Measurements from ENCODE around the gene ALDH5A1.

The ALDH5A1 gene

DNA sequence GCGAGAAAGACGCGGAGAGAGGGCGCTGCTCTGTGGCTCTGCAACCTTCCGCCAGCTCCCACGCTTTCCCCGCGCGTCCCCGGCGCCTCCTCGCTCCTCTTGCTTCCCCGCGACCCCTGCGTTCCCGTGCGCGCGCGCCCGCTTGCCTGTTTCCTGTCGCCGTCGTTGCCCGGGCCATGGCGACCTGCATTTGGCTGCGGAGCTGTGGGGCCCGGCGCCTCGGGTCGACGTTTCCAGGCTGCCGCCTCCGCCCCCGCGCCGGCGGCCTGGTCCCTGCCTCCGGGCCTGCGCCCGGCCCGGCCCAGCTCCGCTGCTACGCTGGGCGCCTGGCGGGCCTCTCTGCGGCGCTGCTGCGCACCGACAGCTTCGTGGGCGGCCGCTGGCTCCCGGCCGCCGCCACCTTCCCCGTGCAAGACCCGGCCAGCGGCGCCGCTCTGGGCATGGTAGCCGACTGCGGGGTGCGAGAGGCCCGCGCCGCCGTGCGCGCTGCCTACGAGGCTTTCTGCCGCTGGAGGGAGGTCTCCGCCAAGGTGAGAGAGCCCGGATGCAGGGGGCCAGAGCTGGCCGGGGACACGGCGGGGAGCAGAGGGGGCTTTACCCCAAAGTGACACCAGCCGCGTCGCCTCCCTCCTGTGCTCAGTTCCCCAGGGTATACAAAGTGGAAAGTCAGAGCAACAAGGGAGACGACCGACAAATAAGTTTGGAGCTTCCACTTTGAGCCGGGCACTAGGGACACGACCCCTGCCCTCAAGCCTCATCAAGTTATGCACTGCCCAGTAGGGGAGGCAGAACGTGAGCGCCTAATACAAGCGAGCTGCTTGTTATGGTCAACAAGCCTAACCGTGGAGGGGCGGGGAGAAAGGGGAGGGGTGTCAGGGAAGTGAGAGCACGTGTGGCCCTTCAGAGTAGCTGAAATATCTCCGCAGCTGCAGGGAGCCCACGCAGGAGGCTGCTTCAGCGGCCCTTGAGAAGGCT is at the start of gene ALDH5A1:
TSS of gene ALDH5A1 (plus strand) at position 149 of the 975 bp plus-strand sequence. CDS start at position 177, 28 bp downstream.
- DNase-seq, result peak; percentile 73

DNA sequence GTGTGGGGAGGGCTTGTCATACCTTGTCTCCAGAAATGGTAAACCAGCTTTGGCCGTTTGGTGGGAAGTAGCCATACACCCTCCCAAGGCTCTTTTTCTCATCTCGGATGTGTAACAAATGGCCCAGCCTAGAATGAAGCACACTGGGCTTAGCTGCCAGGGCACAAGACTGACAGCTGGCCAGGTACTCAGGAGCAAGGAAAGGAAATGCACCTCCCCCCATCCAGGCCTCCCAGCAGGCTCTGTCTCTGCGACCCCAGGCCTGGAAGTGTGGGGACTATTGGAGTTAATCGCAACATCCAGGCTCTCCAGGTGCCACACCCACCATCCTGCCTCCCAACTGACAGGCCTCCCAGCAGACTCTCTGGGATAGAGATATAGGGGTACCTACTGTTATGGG is 49.1 kb upstream of the ALDH5A1 start:
- DNase-seq, result no peak

DNA sequence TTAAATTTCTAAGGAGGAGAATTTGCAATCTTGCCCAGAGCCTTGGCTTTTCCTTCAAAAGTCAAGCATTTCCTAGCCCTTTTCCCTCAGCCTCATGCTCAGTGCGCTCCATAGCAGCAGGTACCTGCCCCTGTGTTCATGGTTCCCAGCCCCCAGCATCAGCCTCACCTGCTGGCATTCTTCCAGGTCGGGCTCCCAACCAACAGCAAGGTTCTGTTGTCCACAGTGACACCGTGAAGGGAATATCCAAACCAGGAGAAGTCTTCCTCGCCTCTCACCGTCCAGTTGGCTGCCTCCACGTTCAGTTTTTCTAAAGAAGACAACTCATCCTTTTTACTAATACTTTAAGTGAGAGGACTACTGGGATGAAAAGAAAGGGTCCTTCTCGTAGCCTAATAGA is 48.1 kb upstream of the ALDH5A1 start:
- DNase-seq, result no peak

DNA sequence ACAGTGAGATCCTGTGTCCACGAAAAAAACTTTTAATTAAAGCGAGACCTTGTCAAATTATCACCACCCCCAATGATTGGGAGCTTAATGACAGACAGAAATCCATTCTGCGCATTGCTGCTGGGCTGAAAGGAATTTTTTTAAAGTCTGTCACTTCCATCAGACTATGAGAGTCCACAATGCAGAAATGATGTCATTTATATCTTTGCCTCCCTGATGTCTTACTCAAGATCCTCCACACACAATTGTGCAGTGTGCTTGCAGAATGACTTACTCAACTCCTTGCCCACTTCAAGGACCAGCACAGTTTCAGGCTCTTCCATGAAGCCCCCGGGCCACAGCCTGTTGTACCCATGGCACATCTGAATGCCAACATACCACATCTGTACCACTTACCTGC is 46.4 kb upstream of the ALDH5A1 start:
- no peak for DNase-seq

DNA sequence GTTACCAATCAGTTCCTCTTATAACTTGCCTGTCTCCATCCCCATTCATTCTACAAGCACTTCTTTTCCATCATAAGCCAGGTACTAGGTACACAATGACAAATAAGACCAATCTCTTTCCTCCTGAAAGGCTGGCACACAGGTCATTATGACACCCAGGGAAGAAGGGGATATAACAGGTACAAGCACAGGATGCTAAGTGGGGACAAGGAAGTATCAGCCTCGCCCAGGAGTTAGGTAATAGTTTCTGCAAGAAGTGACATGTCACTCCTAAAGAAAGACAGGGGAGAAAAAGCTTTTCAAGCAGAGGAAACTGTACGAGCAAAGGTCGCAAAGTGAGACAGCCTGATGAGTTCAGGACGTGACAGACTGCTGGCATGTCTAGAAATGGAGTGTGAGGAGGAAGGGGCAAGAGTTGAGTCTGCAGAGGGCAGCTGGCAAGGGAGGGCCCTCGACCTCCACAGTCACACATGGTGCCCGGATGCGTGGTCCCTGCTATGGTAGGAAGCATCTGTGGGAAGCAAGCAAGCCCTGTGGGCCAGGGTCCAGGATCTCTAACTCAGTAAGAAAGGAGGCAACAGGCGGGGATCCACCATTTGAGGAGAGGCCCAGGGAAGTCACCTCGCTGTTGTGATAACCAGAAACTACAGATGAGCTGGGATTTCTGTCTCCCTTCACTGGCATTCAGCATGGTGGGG is 45.8 kb upstream of the ALDH5A1 start:
- DNase-seq, result no peak

DNA sequence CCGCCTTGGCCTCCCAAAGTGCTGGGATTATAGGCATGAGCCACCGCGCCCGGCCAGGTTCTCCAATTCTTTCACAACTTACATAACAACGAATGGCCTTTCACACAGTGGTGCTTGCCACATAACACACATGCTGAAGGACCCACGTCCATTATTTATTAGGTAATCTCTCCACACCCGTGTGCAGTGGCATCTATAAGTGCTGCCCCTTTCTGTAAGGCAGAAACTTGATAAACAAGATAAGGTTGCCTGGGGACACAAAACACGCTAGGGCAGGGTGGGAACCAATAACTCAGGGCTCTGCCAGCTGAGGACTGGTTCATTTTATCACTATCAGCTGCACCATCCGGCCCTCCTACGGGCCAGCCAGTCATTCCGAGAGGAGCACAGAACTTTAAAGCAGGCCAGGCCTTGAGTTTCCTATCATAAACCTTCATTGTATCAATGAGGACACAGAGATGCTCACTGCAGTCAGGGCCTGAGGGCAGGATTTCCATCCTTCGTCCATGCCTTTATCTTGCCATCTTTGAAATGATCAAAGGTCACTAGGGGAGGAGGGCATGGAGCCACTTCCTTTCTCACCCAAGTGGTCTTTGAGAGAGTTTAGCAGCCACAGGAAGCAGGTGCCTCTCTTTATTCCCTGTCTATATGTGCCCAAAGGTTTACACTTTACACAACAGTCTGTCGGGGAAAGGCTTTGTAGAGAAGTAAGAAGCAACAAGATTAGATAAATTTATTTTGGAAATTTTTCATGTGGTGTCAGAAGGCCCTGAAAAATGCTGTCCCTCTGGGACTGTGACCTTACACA is 43.0 kb upstream of the ALDH5A1 start:
- DNase-seq, result no peak

DNA sequence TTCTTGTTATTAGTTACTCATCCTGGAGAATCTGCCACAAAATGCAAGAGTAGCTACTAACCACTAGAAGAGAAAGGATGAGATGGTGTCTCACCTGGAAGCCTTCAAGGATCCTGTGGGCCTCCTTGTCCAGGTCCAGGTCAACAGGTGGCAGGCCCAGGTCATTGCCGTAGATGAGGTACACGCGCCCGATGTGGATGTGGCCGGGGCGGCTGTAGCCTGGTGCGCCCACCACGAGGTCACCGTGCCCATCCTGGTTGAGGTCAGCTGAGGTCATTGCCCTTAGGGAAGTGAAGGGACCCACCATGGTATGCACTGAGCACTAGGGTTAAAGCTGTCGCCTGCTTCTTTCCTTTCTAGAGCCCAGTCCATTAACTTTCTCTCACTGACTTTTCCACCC is 40.8 kb upstream of the ALDH5A1 start:
- no peak for DNase-seq

DNA sequence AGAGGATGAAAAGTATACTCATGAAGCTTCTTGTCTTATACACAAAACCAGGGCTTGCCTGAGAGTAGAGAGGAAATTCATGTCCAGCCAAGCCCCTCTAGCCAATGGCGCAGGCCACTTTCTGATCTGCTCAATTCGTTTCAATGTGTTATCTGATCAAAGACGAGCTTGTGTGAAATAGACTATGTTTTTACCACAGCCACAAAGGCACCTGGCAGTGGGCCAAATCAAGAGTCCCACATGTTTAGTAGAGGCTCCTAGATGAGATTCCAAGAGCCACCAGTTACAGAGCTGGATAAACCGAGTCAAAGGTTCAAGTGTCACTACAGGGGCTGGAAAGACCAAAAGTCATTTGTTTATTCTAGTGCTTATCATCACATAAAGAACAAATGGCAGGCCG is 40.3 kb upstream of the ALDH5A1 start:
- no peak for DNase-seq

DNA sequence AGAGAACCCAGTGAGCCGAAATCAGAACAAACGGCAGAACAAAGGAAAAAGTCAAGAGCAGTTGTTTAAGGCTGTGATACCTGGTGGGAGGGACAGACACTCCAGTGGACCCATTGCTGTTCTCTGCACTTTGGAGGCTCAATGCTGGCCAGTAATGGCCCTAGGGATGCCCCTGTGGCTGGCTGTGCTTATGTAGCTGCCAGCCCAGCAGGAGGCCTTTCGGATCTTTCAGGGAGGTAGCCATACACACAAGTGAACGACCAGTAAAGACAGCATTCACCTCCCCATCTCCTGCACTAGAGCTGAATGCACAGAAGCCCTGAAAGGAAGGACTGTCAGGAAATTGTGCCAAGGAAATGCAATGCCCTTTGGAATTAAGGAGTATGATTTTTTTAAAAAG is 39.7 kb upstream of the ALDH5A1 start:
- no peak for DNase-seq

DNA sequence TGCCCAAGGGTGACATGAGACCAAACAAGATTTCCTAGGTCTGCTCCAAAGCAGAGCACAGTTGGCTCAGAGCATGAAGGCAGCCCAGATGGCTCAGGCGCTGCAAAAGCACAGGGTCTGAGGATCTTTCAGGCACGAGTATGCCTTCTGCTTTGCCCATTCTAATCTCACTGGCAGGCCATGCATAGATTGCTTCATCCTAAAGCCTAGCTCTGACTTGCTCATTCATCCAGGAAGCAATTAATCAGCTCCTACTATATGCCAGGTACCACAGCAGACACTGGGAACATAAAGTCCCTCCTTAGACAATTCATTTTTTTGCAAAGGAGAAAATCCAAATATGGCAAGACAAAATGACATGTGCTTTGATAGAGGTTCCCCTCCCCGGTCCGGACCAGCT is 36.6 kb upstream of the ALDH5A1 start:
- DNase-seq, result no peak

DNA sequence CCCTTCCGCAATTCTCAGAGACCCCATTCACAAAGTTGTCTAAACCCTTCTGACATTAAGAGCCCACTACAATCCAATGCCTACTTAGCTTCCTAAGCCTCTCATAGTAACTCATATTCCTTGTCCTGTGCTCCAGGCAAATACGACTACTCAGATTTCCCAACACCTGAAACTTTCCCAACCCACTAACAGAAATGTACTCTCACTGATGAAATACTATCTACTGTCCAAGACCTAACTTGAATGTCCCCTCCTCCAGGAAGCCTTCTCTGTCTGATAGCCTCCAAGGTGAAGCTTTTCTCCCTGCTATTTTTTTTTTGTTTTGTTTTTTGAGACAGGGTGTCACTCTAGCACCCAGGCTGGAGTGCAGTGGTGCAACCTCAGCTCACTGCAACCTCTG is 35.8 kb upstream of the ALDH5A1 start:
- no peak for DNase-seq

DNA sequence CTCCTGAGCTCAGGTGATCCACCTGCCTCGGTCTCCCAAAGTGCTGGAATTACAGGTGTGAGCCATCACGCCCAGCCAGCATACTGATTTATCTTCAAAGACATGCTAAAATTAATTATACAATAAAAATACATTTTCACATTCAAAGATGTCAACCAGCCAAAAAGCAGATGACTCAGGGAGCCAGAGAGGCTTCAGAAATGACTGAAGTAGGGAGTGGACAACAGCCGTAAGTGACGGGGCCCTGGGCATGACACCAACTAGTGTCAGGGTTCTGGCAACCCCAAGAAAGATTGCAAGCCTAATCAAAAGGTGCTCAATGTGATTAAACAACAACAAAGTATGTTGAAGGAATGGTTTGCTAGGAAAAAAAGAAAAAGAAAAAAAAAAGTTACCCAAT is 33.8 kb upstream of the ALDH5A1 start:
- no peak for DNase-seq

DNA sequence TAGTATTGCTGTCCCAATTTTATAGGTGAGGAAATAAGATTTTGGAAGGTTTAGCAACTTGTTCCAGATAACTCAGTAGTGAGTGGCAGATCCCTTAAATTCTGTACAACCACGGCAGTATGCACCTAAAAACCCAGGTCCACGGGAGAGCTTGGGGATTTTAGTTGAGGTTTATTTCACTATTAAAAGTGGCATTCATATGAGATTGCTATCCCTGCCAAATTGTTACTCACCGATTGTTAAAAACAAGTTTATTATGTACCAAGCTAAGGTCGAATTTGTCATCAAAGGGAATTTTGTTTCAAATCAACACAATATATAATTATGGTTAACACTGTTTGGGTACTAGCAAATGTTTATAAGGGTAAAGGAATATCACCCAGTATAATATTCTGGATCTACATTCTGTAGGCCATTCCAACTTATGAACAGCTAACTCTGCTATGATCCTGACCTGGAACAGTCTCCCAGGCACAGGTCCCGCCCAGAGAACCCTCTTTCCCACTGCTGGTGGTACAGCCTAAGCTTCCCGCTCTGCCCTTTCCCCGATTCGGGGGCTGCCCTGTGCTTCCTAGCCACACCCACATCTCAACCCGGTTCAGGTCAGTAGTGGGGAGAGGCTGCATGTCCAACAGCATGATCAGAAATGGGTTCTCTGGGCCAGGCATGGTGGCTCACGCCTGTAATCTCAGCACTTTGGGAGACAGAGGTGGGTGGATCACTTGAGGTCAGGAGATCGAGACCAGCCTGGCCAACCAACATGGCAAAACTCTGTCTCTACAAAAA is 30.3 kb upstream of the ALDH5A1 start:
- no peak for DNase-seq

DNA sequence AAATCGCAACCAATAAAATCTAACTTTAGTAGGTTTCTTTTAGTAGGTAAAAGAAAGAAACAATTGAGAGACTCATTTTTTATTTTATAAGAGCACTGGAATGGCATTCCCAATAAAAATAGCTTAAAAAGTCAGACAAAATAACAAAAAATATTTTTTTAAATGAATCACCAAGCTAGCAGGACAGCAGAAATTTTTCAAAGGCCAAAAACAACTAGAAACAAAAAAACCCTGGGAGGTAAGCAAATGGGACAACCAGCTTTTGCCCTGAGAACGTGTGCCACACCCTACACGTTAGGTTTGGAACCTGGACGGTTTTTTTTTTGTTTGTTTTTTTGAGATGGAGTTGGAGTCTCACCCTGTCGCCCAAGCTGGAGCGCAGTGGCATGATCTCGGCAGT is 25.0 kb upstream of the ALDH5A1 start:
- DNase-seq, result no peak

DNA sequence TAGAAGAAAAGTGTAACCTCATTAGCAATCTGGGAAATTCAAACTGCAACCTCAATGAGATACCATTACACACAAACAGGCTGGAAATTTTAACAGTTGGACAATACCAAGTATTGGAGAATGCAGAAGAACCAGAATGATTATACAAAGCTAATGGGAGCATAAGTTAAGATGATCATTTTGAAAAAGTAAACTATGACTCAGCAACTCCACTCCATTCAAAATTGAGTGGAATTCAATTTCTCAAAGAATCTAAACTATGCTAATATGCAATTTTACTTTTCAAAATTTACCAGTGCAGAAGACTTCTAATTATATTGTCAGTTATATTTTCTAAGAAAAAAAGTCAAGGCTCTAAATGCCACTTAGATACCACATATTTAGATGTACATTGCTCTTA is 22.6 kb upstream of the ALDH5A1 start:
- no peak for DNase-seq

DNA sequence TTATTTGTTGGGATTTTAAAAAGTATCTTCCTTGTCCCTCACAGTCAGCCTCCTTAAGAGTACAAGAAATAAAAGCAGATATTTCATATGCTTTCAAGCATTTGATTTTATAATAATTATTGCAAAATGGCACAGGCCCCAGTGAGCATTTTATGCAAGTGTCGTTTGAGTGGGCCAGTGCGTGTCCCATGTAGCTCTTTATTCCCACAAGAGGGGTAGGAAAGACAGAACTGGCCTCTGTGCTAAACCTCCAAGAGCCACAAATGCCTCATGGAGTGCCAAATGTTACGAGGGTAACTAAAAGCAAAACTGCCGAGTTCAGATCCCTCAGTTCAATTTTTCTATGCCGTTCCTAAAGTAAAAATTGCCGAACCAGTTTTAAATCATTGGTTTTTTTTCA is 18.1 kb upstream of the ALDH5A1 start:
- no peak for DNase-seq

DNA sequence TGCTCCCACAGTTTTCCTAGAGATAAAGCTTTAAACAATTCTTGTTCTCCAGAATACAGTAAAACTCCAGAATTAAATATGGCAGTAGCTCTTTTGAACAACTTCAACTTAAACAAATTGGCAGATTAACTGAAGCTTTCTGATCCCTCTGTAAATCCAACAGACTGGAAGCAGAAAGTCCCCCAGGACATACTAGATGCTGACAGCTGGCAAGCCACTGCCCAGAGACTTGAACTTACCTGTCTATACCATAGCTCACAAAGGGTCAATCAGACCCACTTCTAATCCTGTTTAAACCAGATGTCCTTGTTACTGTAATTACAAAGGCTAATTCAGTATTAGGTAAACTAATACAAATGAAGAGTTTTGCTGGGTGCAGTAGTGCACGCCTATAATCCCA is 17.7 kb upstream of the ALDH5A1 start:
- no peak for DNase-seq

DNA sequence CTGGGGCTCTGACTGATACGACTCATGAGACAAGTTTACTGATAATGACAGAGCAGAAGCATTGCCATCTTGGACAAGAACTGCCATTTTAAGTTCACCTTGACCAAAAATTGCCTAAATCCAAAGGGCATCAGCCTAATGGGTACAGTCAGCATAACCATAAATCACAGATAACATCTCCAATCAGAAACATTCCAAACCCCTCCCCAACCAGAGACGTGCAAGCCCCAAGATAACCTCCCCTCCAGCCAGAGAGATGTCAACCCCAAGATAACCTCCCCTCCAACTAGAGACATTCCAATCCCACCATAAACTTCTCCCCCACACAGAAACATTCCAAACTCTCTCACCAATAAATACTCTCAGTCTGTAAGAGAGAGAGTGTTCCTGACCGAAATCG is 15.9 kb upstream of the ALDH5A1 start:
- no peak for DNase-seq

DNA sequence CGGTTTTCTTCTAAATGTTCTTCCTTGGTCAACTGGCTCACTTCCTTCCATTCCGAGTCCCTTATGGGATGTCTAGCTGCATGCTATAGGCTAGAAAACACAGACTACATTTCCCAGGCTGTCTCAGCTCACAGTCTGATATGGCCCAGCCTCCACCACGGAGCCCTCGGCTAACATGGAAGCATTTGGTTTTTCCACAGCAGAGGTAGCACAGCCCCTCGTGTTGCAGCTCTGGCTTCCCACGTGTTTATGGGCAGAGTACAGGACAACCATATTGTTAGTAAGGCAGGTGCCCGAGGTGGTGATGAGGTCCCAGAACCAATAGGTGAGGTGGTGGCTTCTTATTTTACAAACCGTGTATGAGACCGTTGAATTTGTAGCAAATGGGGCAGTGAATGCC is 14.1 kb upstream of the ALDH5A1 start:
- DNase-seq, result no peak

DNA sequence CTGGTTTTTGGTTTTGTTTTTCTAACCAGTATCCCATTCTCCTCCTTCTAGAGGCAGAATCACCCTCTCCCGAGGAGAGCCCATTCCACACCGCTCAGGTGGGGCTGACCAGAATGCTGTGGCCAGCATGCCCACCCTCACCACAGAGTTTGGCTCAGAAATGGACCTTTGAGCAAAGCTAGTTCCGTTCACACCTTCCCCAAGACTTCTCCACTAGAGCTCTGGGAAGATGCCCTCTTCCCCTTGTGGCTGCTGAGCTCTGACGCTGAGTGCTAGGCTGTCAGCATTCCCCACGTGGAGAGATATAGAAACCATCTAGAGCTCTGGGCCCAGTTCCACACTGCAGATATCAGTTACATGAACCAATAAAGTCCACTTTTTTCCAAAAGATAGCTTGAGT is 13.3 kb upstream of the ALDH5A1 start:
- DNase-seq, result no peak

DNA sequence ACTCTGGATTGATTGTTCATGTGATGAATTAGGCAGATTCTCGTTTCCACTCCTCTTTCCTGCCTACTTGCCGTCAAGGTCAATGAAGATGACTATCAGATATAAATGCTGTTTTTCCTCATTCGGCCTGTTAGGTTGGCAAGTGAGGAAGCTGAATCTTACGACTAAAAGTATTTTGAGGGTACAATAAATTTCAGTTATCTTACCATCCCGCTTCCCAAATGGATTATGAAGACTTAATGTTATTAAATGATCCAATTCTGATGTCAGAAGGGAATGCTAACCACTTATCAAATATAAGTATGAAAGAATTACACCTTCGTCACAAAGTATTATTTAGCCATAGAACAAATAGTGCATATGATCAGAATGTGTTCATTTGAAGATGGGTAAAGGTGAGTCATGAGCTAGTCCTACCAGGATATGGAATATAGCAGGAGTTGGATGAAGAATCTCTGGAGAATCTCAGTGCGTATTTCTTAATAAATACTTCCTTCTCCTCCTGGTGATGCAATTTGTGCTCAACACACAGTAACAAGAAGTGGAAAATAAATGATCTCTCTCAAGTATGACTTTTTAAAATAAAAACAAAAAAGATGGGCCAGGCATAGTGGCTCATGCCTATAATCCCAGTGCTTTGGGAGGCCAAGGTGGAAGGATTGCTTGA is 10.0 kb upstream of the ALDH5A1 start:
- DNase-seq, result no peak

DNA sequence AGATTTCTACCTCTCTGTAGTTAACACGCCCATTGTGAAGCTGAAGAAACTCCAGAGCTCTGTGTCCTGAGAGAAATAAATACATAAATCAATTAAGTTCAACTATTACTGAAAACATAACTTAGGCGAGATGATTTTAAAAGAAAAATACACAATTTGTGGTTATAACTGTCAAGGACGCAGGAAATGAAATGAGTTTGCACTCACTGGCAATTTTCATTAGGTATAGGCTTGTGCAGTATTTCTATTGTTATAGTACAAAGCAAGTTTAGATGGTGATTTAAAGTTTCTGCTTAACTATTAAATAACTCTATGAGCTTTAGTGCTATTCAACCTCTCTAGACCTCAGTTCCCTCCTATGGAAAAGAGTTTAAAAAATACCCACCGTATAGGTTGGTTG is 8.7 kb upstream of the ALDH5A1 start:
- DNase-seq, result no peak
